Measurements from ENCODE around the gene CMPK1.

The CMPK1 gene

GRCh38 chr1:47396671-47397196, 63.1 kb downstream of the CMPK1 start:
- no peak for DNase-seq

- DNase-seq: no peak
Measured at GRCh38 chr1:47399138-47399845, 65.7 kb downstream of the CMPK1 start.

GRCh38 chr1:47399846-47400155, 66.2 kb downstream of the CMPK1 start:
- no peak for DNase-seq

- DNase-seq: no peak
Measured at GRCh38 chr1:47401761-47402160, 68.2 kb downstream of the CMPK1 start.

- no peak for DNase-seq
Measured at GRCh38 chr1:47402591-47402990, 69.0 kb downstream of the CMPK1 start.

- no peak for DNase-seq
Measured at GRCh38 chr1:47403321-47403910, 69.8 kb downstream of the CMPK1 start.

- no peak for DNase-seq
Measured at GRCh38 chr1:47405697-47406096, 72.1 kb downstream of the CMPK1 start.

- no peak for DNase-seq
Measured at GRCh38 chr1:47406966-47407365, 73.4 kb downstream of the CMPK1 start.

- DNase-seq: no peak
Measured at GRCh38 chr1:47407481-47407880, 73.9 kb downstream of the CMPK1 start.

- no peak for DNase-seq
Measured at GRCh38 chr1:47409311-47410067, 75.9 kb downstream of the CMPK1 start.

- no peak for DNase-seq
Measured at GRCh38 chr1:47410068-47410455, 76.5 kb downstream of the CMPK1 start.

- no peak for DNase-seq
Measured at GRCh38 chr1:47411436-47411835, 77.8 kb downstream of the CMPK1 start.

GRCh38 chr1:47412437-47412836, 78.8 kb downstream of the CMPK1 start:
- DNase-seq: no peak

GRCh38 chr1:47415728-47416318, 82.2 kb downstream of the CMPK1 start, which contains the start of gene FOXE3:
FOXE3 (plus strand) TSS chr1:47416285; CDS start chr1:47416316, 31 bp downstream.
- DNase-seq: no peak

- DNase-seq: no peak
Measured at GRCh38 chr1:47416319-47417169, 83.0 kb downstream of the CMPK1 start.

- DNase-seq: no peak
Measured at GRCh38 chr1:47417170-47418044, 83.8 kb downstream of the CMPK1 start.

- DNase-seq: no peak
Measured at GRCh38 chr1:47418122-47418521, 84.5 kb downstream of the CMPK1 start.

- no peak for DNase-seq
Measured at GRCh38 chr1:47418681-47419325, 85.2 kb downstream of the CMPK1 start.

GRCh38 chr1:47420547-47420946, 87.0 kb downstream of the CMPK1 start:
- no peak for DNase-seq

- DNase-seq: no peak
Measured at GRCh38 chr1:47423872-47424271, 90.3 kb downstream of the CMPK1 start.

Data from NCI-H1105 (cell line).